AG08396 (cell line): ENCODE results near the gene APLP1.
"Not testable (repeated sequence)": the region's sequence is repeated elsewhere in the genome, so short reads cannot be mapped to it uniquely, and the experiment has no call there.

Experiments
- DNase-seq: peaks from one replicate; pipeline ENCODE4 v3.0.0; 2012; ENCODE audit warnings: low spot score, mixed read lengths

Gene APLP1

GRCh38 chr19:35852029-35852780 lies 16.2 kb upstream of the APLP1 start, which contains the start of gene NPHS1:
TSS of gene NPHS1 (minus strand) at chr19:35852504. CDS start at chr19:35851837, 667 bp downstream.
- no peak for DNase-seq

- DNase-seq, result no peak
Measured at GRCh38 chr19:35853038-35853756, 15.2 kb upstream of the APLP1 start.

- no peak for DNase-seq
Measured at GRCh38 chr19:35856546-35857149, 11.7 kb upstream of the APLP1 start, which contains the start of gene KIRREL2. TSS of gene KIRREL2 (plus strand) at chr19:35856911. CDS start at chr19:35857120, 209 bp downstream.

GRCh38 chr19:35858311-35858710 lies 10.1 kb upstream of the APLP1 start:
- DNase-seq, result no peak

GRCh38 chr19:35859414-35859813 lies 9.0 kb upstream of the APLP1 start:
- no peak for DNase-seq

- DNase-seq, result no peak
Measured at GRCh38 chr19:35860436-35860817, 7.9 kb upstream of the APLP1 start.

GRCh38 chr19:35860818-35861639 lies 7.3 kb upstream of the APLP1 start:
- DNase-seq, result no peak

GRCh38 chr19:35861640-35862160 lies 6.7 kb upstream of the APLP1 start:
- DNase-seq, result no peak

GRCh38 chr19:35862528-35862927 lies 5.8 kb upstream of the APLP1 start:
- DNase-seq, result no peak

- no peak for DNase-seq
Measured at GRCh38 chr19:35863018-35863417, 5.4 kb upstream of the APLP1 start.

- no peak for DNase-seq
Measured at GRCh38 chr19:35868823-35869326, 501 bp downstream of the APLP1 start.

GRCh38 chr19:35869327-35870123 lies 1.2 kb downstream of the APLP1 start:
- DNase-seq, result peak; percentile 84

- DNase-seq, result not testable (repeated sequence)
Measured at GRCh38 chr19:35870124-35870736, 1.9 kb downstream of the APLP1 start.

GRCh38 chr19:35870798-35871197 lies 2.4 kb downstream of the APLP1 start:
- no peak for DNase-seq

- DNase-seq, result no peak
Measured at GRCh38 chr19:35871611-35872010, 3.2 kb downstream of the APLP1 start.

- no peak for DNase-seq
Measured at GRCh38 chr19:35872180-35872579, 3.8 kb downstream of the APLP1 start.

GRCh38 chr19:35874392-35874930 lies 6.1 kb downstream of the APLP1 start:
- no peak for DNase-seq

GRCh38 chr19:35879068-35879467 lies 10.7 kb downstream of the APLP1 start:
- DNase-seq, result no peak

- DNase-seq, result peak; percentile 95
Measured at GRCh38 chr19:35879770-35880317, 11.5 kb downstream of the APLP1 start.
